ENCODE data around the gene TRPM2. TPM values are rescaled to one million over a fixed set of nuclear protein-coding genes. Genes with fewer than 3 reads are reported as not detected.

The TRPM2 gene
- total RNA-seq, 1 donor from 2014 or later = 2.9 TPM

DNA sequence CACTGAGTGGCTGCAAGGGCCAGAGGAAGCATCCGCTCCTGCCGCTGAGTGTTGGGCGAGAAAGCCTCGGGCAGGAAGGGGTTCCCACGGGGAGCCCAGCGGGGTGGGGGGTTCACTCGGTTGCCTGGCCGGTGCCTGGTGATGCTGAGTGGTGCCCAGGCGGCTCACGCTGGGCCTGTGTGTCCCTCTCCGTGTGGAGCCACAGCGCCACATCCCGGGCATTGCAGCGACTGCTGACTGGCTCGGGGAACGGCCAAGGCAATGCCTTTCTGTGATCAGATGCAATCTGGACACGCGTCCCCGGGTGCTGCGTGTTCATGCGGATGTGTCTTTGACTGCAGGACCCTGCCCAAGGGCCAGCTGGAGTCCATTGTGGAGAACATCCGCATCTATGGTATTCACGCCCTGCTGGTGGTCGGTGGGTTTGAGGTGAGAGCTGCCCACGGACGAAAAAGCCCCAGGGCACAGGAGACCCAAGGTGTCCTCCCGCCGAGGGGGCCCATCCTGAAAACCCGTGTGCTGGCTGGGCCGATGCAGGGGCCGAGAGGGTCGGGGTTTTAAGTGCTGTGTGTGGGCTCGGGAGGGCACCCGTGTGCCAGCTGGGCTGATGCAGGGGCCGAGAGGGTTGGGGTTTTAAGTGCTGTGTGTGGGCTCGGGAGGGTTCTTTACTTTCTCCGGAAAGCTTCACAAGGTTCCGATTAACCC, 30.6 kb upstream of the TRPM2 start:
- DNase-seq (ENCODE audit: low spot score) = no peak

DNA sequence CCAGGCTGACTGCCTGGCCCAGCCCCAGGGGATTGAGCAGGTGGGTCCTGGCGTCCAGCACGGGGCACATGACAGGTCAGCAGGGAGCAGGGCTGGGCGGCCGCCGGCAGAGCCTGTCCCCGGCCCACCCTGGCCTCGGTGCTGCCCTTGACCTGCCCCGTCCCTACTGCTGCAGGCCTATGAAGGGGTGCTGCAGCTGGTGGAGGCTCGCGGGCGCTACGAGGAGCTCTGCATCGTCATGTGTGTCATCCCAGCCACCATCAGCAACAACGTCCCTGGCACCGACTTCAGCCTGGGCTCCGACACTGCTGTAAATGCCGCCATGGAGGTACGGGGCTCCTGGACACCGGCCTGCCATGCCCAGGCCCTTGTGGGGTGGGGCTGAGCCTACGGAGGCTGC, 29.8 kb upstream of the TRPM2 start:
- DNase-seq (ENCODE audit: low spot score) = no peak

DNA sequence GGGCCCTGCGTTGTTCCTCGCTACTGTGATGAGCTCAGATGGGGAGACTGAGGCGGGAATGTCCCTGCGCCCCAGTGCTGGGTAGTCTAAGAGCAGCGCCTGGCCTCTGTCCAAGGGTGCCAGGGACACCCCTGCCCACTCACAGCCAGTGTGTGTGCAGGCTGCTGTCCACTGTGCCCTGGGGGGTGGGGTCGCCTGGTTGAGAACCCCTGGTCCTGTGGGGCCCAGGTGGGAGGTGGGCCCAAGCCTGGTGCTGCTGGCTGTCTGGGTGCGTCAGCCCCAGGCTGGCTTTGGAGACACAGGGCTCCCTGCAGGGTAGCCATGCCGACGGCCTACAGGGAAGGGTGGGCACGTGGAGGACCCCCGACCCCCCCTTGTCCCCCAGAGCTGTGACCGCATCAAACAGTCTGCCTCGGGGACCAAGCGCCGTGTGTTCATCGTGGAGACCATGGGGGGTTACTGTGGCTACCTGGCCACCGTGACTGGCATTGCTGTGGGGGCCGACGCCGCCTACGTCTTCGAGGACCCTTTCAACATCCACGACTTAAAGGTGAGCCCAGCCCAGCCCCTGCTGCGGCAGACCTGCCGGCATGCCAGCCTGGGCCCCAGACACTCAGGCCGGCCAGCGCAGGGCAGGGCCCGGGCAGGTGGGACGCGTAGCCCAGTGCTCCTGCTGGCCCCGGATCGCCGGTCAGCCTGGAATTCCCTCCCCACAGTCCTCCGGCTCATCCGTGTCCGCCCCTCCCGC, 29.1 kb upstream of the TRPM2 start:
- DNase-seq (ENCODE audit: low spot score) = no peak

DNA sequence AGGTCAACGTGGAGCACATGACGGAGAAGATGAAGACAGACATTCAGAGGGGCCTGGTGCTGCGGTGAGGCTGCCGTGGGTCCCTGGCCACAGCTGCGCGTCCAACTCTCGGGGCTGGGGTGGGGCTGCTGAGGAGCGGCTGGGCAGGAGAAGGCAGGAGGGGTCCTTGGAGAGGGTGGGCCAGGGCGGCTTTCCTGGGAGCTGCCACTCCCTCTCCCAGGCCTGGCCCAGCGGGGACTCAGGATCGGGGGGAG, 28.6 kb upstream of the TRPM2 start:
- DNase-seq (ENCODE audit: low spot score) = no peak

DNA sequence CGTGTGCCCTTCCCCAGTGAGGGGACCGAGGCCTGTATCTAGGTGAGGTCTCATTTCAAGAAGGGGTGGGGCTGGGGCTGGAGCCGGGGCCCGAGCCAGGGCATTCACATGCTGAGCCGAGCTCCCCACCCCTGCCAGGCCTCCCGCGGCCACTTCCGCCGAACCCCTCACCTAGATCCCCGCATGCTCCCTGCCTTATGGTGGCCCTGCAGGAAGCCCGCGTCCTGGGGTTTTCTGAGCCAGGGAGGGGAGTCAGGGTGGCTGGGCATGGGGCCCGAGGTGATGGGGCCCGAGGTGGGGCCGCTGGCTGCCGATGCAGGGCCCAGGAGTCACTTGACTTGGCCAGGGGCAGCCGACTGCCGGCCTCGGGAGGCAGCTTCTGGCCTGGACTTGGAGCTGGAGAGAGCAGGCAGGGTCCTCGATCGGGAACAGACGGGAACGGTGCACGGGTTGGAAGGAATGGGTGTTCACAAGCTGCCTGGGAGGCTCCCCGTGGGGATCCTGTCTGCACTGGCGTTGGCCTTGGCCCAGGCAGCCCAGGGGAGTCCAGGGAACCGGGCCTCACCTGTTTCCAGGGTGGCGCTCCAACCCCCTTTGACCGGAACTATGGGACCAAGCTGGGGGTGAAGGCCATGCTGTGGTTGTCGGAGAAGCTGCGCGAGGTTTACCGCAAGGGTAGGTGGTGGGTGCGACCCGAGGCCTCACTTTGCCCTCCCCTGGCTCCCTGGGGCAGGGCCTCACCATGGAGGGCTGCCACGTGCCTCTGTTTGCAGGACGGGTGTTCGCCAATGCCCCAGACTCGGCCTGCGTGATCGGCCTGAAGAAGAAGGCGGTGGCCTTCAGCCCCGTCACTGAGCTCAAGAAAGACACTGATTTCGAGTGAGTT, 27.8 kb upstream of the TRPM2 start:
- DNase-seq (ENCODE audit: low spot score) = no peak

DNA sequence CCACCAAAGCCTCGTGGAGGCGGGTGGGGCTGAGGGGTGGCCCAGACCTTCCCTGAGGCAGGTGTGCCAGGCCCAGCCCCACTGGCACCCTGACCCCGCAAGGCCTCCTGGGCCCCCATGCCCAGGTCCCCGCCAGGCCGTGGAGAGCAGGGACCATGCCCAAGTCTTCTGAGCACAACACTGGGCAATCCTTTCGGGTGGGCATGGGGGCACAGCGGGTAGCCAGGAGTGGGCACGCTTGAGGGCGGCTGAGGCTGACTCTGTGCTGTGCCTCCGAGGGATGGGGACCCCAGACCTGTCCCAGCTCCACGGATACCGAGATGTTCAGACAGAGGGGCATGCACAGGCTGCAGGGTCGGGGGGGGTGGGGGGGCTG, 27.2 kb upstream of the TRPM2 start:
- no peak for DNase-seq (ENCODE audit: low spot score)

DNA sequence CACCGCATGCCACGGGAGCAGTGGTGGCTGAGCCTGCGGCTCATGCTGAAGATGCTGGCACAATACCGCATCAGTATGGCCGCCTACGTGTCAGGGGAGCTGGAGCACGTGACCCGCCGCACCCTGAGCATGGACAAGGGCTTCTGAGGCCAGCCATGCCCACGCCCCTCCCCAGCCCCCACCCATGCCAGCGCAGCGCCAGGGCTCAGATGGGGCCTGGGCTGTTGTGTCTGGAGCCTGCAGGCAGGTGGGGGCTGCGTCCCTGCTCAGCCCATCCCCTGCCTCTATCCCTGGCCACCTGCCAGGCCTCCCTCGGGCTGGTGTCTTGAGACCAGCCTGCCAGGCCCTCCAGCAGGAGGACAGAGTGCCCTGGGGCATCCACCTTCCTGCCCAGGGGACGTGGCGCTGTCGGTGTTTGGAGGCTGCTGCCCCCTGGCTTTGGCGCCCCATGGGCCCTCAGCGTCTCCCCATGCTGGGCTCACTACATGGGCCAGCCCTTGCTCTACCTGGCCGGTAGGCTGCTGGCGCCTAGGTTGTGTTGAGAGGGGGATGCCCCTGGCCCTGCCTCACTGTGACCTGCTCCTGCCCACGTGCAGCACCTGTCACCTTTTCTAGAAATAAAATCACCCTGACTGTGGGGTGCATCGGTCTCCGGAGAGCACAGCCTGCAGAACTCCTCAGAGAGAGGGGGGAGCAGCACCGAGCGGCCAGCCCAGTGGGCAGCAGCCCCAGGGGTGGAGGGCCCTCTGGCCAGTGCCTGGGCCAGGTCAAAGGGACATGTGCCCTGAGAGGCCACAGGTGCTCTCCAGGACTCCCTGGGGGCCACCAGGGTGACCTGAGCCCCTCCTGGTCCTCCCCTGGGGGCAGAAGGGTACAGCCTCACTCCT, 26.5 kb upstream of the TRPM2 start:
- no peak for DNase-seq (ENCODE audit: low spot score)

DNA sequence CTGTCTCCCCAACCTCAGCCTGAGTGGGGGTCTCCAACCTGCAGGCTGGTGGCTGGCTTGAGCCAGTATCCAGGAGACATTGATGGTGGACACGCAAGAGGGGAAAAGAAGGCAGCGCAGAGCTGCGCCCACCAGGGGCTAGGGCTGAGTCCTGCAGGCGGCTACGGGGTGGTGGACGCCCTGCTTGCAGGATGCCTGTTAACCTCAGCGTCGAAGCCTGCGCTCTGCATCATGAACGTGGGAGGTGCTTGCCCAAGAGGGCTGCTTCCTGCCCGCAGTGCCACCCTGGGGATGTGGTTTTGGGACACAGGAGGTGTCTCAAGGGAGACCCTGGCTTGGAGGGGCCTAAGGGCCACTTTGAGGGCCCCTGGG, 25.8 kb upstream of the TRPM2 start:
- no peak for DNase-seq (ENCODE audit: low spot score)

DNA sequence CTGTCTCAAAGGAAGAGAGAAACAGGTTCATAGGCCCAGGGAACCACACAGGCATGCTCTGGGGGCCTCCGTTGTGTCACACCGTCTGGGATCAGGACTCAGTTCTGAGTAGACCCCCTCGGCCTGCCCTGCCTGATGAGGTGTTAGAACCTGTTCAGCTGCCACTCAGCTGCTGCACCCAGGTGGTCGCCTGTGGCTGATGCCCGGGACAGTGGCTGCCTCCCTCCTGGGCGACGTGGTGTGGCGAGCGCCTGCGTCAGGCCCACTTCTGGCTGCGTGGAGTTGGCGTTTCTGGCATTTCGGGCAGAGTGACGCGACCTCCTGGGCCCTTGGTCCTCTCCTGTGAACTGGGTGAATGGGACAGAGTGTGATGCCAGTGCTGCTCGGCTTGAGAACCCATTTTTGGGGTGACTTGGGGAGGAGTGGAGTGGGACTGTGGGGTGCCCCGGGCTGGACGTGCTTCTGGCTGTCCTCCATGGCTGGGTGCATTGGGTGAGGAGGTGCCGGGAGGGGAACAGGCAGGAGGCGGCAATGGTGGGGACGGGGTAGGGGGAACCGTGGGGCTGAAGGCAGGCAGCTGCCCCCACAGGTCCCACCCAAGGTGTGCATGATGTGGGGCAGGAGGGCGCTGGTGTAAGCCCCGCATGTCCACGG, 25.1 kb upstream of the TRPM2 start:
- DNase-seq (ENCODE audit: low spot score) = no peak

DNA sequence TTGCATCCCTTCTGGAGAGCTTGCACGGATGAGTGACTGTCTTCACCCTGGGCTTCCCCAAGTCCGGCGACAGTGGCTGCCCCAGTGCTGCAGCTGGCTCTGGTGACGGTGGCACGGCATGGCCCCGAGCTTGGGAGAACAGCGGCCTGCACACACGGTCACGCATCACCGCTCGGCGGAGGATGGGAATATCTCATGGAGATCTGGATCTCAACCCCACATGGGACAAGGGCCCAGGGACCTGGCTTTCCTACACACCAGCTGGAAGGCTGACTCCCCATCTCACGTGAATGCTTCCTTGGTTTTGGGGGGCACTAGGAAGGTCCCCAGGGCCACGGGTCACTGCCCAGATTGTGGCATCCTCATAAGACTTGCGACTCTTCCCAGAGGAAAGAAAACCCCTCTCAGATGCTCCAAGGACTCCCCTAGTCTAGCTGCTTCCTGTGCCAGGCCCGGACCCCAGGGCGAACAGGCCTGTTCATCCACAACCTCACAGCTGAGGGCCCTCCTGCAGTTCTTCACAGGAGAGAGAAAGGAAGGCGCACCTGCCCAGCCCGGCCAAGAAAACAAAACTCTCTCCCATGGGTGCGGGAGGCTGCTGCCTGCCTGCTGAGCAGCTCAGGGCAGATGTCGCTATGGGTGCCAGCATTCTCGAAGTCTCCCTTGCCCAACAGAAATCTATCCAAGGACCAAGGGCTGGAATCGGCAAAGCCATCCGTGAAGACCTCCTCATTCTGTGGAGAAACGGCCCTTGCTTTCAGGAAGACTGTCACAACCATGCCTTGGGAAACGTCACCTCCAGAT, 24.1 kb upstream of the TRPM2 start:
- no peak for DNase-seq (ENCODE audit: low spot score)

DNA sequence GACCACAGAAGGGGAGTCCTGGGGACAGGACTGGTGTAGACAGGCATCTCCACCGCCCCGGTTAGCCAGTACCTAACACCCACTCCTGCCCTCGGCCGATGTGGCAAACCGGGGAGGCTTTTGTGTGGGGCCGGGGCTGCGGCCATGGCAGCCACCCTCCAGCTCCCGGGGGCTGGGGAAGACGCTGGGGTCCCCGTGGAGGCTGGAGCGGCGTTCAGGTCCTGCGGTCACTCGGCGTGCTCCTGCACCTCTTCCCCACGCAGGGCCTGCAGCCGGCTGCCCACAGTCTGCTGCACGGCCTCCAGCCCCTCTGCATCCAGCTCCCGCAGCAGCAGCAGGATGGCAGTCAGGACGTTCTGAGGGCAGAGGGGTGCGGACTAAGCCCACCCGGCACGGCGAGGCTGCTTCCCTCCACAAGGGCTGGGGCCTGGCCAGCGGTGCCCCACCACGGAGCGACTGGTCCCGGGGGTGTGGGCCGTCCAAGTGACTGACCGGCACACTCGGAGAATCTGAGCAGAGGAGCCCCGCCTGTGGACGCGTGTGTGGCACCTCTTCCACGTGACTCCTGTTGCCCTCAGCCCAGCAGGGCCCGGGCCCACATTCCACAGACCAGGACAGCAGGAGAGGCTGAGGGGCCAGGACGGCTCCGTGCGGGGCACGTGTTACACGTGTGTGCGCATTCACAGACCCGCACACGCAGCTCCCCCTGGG, 23.3 kb upstream of the TRPM2 start:
- no peak for DNase-seq (ENCODE audit: low spot score)

DNA sequence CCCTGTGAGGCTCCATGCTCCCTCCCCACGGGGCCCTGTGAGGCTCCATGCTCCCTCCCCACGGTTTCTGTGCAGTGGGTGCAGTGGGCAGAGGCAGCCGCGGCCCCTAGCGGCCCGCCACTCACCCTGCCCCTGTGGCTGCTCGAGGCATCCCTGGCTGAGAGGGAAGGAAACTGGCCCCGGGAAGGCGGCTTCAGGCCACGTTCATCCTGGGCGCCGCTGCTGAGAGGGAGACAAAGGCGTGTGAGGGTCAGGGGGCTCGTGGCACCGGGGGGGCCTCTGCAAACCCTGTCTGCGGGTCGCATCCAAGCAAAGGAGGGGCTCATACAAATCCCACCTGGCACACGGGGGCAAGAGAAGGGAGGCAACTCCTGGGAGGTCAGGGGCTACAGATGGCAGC, 22.7 kb upstream of the TRPM2 start:
- DNase-seq (ENCODE audit: low spot score) = no peak

DNA sequence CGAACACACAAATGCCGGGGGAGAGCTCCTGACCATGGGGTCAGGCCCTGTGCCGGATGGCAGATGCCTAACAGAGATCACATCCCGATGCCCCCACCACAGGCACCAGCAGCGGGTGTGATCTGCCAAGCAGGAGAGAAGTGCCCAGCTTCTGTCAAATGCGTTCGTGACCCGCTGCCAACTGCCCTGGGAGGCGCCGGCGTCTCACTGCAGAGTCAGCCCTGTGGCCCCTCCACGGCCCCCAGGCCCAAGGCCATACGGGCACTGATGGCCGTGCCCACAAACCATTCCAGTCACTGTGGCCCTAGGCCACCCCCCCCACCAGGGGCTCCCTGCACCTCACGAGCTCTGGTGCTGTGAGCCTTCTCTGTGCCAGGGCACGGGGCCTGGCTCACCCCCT, 22.2 kb upstream of the TRPM2 start:
- DNase-seq (ENCODE audit: low spot score) = no peak

DNA sequence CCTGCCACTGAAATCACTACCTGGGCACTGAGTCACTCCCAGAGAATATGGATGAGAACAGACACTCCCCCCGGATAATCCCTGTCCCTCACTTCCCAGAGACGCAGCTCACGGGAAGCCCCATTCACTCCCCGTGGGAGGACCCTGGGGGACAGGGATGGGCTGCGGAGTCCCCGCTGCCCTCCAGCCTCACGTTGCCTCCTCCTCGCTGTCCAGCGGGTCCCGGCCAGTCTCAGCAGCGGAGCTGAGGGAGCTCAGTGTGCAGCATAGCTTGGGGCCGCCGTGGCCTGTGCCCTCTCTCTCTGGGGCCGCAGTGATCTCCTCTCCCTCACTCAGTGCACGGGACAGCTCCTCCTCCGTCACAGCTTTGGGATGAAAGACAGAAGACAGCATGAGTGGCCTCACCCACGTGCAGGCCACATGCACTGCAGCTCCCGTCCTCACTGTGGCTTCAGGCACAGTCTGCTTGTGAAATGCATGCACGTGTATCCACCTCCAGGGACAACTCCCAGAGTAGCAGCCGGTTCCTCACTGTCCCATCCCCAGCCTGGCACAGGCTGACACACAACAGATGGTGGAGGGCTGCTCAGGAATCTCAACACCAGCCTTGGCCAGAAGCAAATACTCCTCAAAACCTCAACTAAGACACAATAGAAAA, 21.6 kb upstream of the TRPM2 start:
- no peak for DNase-seq (ENCODE audit: low spot score)

DNA sequence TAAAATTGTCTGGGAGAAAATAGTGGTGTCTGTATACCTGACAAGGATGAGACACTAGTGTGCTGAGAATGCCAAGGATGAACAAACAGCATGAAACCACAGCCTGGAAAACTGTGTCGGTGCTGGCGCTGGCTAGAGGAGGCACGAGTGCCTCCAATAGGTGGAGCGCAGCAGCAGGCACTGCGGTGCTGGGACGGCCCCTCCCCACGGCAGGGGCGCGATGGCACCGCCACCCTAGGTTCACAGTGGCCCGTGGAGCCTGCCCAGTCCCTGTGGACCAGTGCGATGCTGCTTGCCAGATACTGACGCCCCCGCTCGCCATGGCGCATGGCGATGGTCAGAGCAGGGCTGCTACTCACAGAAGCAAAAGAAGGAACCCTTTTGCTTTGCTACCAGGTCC, 21.0 kb upstream of the TRPM2 start:
- DNase-seq (ENCODE audit: low spot score) = no peak

DNA sequence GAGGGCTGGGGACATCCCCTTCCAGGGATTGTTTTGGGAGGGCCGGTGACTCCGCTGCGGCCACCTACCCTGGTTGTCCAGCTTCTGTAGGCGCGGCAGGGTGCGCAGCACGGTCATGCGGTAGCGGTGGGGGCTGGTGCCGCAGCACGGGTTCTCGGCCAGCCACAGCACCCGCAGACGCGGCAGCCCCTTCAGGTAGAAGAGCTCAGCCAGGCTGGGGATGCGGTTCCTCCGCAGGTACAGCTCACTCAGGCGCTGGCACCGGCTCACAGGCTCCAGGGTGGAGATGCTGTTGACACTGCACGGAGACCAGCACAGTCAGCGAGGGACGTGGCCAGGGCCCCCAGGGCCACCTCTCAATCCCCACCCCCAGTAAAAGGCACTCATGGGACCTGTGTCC, 20.5 kb upstream of the TRPM2 start:
- DNase-seq (ENCODE audit: low spot score) = no peak

DNA sequence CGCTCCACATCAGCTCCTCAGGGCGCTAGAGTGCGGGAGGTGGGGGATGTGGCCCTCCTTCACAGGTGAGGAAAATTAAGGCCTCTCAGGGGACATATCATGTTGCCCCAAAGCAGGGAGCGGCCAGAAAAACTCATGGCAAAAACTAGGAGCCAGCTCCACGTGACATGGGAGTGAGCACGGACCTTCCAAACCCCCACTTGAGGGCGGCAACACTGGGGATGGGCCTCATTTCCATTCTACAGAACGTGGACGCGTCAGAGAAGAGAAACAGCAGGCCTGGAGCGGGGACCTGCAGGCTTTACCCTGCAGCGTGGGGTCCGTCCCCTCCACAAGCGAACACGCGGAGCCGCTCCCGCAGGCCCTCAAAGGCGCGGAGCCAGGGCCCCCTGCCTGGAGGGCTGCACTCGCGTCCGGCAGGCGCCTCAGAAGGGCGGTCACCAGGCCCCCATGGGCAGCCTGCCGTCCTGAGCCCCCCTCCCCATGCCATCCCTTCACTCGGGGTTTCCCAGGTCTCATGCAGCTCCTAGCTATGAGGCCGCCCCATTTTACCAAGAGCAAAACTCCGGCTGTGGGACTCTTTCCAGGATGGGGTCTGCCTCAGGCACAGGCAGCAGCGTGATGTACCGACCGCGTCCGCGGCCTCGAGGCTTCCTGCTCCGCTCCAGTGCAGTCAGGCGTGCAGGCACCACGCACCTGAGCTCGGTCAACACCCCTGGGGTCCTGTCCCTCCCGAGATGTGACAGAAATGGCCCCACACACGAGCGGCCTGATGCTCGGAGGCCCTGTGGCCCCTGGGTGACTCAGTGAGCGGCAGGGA, 19.7 kb upstream of the TRPM2 start:
- peak; percentile 33 for DNase-seq (ENCODE audit: low spot score)

DNA sequence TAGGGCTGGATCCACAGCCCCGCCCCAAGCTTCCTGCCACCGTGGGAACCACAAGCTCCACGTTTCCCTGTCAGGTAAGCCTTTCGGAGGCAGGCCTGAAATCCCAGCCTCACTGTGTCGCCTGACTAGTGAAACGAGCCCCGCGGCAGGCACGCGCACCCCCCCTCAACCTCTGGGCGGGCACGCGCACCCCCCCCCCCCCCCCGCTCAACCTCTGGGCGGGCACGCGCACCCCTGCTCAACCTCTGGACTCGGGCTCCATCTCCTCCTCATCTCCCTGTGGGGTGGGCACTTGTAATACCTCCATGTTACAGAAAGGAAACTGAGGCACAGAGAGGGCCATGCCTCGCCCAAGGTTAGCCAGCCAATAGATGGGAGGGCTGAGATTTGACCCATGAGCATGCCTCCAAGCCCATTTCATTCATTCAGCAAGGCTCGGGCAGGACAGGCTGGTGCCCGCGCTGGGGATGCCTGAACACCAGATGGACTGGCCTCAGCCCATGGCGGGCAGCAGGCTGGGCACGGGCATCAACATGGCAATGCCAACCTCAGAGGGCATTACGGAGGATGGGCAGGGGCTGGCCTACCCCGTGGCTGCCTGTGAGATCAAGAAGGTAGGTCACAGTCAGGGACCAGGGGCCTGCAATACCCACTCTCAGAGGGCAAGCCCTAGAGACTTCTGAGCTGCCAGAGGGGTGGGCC, 18.9 kb upstream of the TRPM2 start:
- no peak for DNase-seq (ENCODE audit: low spot score)
